NOMO-1 (cell line): ENCODE measurements around the gene LRTM1.

Experiments used
- DNase-seq, 2 experiments: peaks; one replicate each; lab custom pipeline; 2025; ENCODE audit not compliant: unreplicated experiment in 2 of 2; lab: John Stamatoyannopoulos, UW

LRTM1 gene

DNA sequence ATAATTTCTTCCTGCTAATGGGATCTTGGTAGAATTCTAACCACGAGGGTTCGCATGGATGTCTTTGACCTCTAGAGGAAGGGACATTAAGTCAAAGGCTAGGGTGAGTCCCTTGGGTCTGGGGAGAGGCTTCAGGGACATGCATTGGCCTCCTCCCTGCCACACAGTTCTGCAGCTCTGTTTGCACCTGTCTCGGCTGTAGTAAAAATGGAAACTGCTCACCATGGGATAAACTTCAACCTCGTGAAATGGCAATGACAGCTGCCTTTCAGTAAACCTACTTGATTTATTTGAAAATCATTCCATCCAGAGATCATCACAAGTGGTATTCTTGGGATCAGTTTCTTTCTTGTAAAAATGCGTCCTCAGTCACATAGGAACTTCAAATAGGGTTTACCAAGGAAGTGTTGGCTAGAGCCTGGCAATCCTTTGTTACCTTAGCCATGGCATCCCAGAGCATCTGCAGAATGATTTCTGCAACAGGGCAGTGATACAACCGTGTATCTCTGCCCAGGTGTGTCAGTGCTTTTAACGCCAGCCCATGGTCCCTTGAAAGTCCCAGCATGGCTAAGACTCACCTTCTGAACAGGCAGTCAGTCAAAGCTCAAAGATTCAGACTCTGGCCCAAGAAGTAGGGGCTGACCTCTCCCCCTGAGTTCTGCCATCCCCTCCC is 14.0 kb upstream of the LRTM1 start:
- DNase-seq: no peak

DNA sequence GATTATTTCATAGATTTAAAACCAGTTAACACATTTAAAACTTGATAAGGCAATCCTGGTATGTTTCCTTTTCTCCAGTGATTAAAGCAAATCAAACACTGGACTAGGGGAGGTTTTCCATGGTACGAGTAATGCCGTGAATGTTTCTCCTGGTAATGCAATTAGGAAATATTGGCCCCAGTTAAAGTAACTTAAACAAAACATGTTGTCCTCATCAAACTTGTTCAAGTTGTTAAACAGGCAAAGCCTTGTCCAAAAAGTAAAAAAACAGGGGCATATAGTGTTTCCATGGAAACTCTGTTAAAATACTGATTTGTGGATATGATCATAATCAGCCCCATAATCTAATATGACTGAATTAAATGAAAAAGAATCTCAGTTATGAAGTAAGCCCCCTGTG is 13.1 kb upstream of the LRTM1 start:
- DNase-seq: no peak

- no peak for DNase-seq
Measured at GRCh38 chr3:54939557-54940300, 11.9 kb upstream of the LRTM1 start.

DNA sequence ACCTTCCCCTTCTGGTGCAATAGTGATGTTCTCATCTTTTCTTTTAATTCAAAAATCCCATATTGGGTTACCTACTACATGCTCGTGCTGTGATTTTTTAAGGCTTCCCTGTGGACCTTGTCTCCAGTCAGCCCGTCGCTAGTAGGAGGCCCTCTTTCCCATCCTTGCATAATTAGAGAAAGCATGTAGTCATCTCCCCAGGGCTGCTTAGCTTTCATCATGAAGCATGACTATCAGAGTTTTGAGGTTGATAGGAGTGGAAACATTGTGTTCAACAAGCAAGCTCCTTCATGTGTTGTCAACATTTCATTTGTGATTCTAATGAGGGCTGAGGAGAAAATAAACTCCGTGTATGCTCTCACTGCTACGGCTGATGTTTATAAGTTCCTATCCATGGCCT is 8.7 kb upstream of the LRTM1 start:
- DNase-seq: no peak

GRCh38 chr3:54935869-54936268 is 8.0 kb upstream of the LRTM1 start:
- DNase-seq: no peak

DNA sequence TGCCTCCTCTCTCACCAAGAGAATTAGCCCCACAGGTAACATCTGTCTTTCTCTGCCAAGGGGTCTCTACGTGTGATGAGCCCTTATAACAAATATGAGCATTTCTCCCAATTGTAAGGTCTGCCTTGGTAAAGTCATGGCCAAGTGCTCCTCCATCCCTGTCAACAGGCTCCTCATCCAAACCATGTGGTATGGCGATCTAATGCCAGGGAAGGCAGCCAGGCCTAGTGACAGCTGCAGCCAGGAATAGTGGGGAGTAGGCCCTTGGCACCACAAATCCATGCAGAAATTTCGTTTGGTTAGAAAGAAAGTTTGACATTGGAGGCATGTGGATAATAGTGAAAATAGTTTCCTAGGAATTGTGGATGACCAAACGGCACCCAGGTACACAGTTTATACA is 4.7 kb upstream of the LRTM1 start:
- DNase-seq: no peak

- DNase-seq: no peak
Measured at GRCh38 chr3:54931182-54931581, 3.3 kb upstream of the LRTM1 start.

DNA sequence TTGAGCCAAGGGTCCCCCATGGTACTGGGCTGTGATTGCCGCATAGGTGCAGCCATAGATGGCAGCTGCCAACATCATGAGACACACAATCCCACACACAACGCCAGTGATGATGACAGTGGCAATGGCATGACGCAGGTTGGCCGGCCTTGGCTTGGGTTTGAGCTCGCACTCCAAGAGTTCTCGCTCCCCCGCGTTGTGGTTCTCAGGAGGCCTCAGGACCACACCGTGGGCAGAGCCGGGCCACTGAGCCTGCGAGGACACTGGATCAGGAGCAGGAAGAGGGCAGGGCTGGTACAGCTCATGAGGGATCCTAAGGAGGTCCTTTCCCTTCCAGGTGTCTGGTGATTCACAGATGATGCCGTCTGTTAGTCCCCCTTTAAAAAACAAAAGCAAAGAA is 9.3 kb downstream of the LRTM1 start:
- DNase-seq: no peak

- no peak for DNase-seq
Measured at GRCh38 chr3:54917862-54918261, 10.0 kb downstream of the LRTM1 start.

- DNase-seq: no peak
Measured at GRCh38 chr3:54917174-54917573, 10.7 kb downstream of the LRTM1 start.

DNA sequence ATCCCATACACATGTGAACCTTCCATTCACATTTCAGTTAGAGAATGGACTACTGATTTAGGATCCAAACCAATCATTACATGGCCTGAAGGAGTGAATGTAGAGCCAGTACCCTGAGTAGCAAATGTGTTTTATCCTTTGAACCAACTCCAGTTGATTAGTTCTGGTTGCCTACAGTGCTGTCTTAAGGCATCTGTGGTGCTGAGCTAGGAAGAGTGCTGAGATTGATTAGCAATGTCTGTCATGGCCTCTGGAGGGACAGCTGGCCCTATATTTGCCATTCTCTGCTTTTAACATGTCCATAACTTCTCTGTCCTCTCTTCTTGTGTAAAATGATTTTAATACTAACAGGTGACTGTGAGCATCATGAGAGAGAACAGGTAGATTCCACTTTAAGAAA is 11.1 kb downstream of the LRTM1 start:
- no peak for DNase-seq

GRCh38 chr3:54915976-54916375 is 11.9 kb downstream of the LRTM1 start:
- no peak for DNase-seq

DNA sequence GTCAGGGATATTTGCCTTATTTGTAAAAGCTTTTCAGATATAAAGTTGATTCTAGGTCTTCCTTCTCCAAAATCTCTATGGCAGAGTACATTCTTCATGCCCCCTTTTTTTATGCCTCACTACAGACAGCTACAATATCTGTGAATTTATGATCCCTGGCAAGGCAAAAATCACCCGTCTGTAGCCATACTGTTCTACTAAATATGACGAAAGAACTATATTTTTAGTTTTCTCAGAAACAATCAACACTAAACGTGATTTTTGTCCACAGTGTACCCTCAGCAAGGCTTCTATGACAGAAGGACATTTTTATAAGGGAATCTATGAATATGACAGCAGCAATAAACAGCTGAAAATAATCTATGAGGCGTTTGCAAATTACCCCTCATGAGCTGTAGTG is 12.7 kb downstream of the LRTM1 start:
- DNase-seq: no peak

- DNase-seq: no peak
Measured at GRCh38 chr3:54914180-54914579, 13.7 kb downstream of the LRTM1 start.

DNA sequence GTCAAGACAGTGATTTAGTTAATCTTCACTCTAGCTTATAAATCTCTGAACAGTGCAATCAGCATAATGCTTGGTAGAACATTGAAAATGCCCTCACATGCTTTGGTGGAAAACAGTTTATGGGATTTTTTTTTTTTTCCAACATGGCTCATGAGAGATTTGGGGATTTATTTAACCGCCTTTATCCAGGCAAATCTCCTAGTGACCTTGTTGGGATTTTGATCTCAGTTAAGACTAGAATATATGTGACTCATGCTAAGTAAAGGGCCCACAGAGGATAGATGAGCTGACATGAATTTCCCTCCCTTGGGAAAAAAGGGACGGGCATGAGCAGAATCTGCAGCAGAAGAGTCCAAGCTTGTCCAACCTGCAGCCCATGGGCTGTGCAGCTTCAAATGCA is 18.7 kb downstream of the LRTM1 start:
- DNase-seq: no peak

GRCh38 chr3:54906763-54907162 is 21.1 kb downstream of the LRTM1 start:
- no peak for DNase-seq

- no peak for DNase-seq
Measured at GRCh38 chr3:54905920-54906319, 21.9 kb downstream of the LRTM1 start.

GRCh38 chr3:54905261-54905888 is 22.5 kb downstream of the LRTM1 start:
- DNase-seq: no peak

- DNase-seq: no peak
Measured at GRCh38 chr3:54901906-54902685, 25.8 kb downstream of the LRTM1 start.

- DNase-seq: no peak
Measured at GRCh38 chr3:54900838-54901591, 26.8 kb downstream of the LRTM1 start.

- DNase-seq: no peak
Measured at GRCh38 chr3:54899273-54899672, 28.6 kb downstream of the LRTM1 start.
